Umbilical cord (tissue), 1 donor: ENCODE results near the gene COX19. TPM values are rescaled to one million over a fixed set of nuclear protein-coding genes. Genes with fewer than 3 reads are reported as not detected.

Experiments used
- total RNA-seq: library from RNA; depleted of rRNA; stranded (reverse); fragments of >200 nt; gene quantifications from one replicate; pipeline ENCODE4 v1.2.3, GENCODE V29; 2014; ENCODE audit warnings: low replicate concordance; ENCODE audit not compliant: insufficient read depth

COX19 gene
- total RNA-seq, 1 donor from 2014 or later, result 5.3 TPM

Other genes starting within 250 kb of the COX19 start
- gene DNAAF5, start 248.8 kb downstream of the COX19 start, total RNA-seq, result 4.3 TPM
- gene PRKAR1B, start 248.3 kb downstream of the COX19 start, total RNA-seq, result 9.9 TPM
- 164 TPM for gene SUN1, start 143.1 kb downstream of the COX19 start, total RNA-seq
- 16.1 TPM for gene GET4, start 99.0 kb downstream of the COX19 start, total RNA-seq
- 13.5 TPM for gene ADAP1, start 20.9 kb downstream of the COX19 start, total RNA-seq
- 39.2 TPM for gene CYP2W1, start 7.6 kb upstream of the COX19 start, total RNA-seq
- 14.9 TPM for gene GPR146, start 69.0 kb upstream of the COX19 start, total RNA-seq
- gene GPER1, start 112.6 kb upstream of the COX19 start, total RNA-seq, result 16.6 TPM
- 20.5 TPM for gene ZFAND2A, start 184.6 kb upstream of the COX19 start, total RNA-seq